Measurements from ENCODE around the gene TRA2A.

- TF ChIP-seq EP300 (IDR thresholded peaks at IDR 0.05) (no peak), CTCF (IDR thresholded peaks at IDR 0.05) (no peak), POLR2A (IDR thresholded peaks at IDR 0.05) (no peak), POLR2AphosphoS5 (IDR thresholded peaks at IDR 0.05) (no peak)
These were observed 7.3 kb downstream of the TRA2A start for GRCh38 chr7:23524473-23524872.
